HL-60 (cell line): ENCODE results near the gene ARF1.

ENCODE experiments used
- DNase-seq, 2 experiments: peaks; one replicate each; pipeline ENCODE4 v3.0.0-alpha.2; 2010 to 2020; ENCODE audit warnings: low read depth in 1 of 2, low spot score in 1 of 2
- H3K27ac ChIP-seq: fragments of 250-450 bp; sonication (Bioruptor Pico); replicated peaks from 2 replicates; pipeline ENCODE4 v1.5.1; 2020; ENCODE audit warnings: mild to moderate bottlenecking, moderate library complexity
- H3K27me3 ChIP-seq: fragments of 250-450 bp; sonication (Bioruptor Pico); 2 replicates; pipeline ENCODE4 v1.5.1; 2021; ENCODE audit warnings: mild to moderate bottlenecking, moderate library complexity; ENCODE audit not compliant: insufficient read depth, poor library complexity, severe bottlenecking
- H3K4me3 ChIP-seq: replicated peaks from 2 replicates; pipeline ENCODE4 v1.5.1; 2011; ENCODE audit warnings: mild to moderate bottlenecking, control low read depth, low read length; ENCODE audit not compliant: insufficient read depth
- GABPA ChIP-seq: IDR thresholded peaks from 2 replicates; pipeline ENCODE4 v1.6.1; 2012; ENCODE audit warnings: low read depth
- POLR2AphosphoS5 ChIP-seq: IDR thresholded peaks from 2 replicates; pipeline ENCODE4 v1.6.1; 2012; ENCODE audit warnings: low read depth
- SPI1 ChIP-seq: IDR thresholded peaks from 2 replicates; pipeline ENCODE4 v1.6.1; 2012; ENCODE audit warnings: low read depth, mild to moderate bottlenecking, borderline replicate concordance
- TF ChIP-seq, protein P1 (sequence below): IDR thresholded peaks from one replicate; pipeline ENCODE4 v1.5.1; 2011; ENCODE audit warnings: low read length, control low read depth, inconsistent platforms; ENCODE audit not compliant: insufficient read depth
- TF ChIP-seq, protein P2 (sequence below): IDR thresholded peaks from 2 replicates; pipeline ENCODE4 v1.6.1; 2012; ENCODE audit warnings: low read depth; ENCODE audit not compliant: insufficient replicate concordance

The ARF1 gene

DNA sequence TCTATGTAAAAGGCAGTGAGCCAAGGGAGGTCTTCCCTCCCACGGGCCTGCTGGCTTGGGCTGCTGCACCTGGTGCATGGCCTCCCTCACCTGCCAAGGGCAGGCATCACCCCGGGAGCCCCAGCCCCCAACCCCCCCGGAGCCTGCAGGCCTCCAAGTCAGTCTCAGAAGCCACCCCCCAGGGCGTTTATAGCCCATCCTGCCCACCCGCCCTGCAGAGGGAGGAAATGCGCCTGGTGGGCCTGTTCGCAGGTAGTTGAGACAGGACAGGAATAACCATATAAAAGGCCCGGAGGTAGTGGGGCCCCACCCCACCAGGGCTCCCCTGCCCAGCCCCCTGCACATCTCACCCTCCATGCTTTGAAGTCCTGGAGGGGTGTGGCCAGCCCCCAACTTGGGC, 18.2 kb upstream of the ARF1 start:
- DNase-seq = no peak
- H3K27ac ChIP-seq = no peak overlapping the region
- peaks cover 23% of the 10 kb centered on the region for H3K27me3 ChIP-seq
- H3K4me3 ChIP-seq = no peak overlapping the region
- TF ChIP-seq GABPA (no peak), POLR2AphosphoS5 (no peak), SPI1 (no peak)
- TF ChIP-seq, protein P1, sequence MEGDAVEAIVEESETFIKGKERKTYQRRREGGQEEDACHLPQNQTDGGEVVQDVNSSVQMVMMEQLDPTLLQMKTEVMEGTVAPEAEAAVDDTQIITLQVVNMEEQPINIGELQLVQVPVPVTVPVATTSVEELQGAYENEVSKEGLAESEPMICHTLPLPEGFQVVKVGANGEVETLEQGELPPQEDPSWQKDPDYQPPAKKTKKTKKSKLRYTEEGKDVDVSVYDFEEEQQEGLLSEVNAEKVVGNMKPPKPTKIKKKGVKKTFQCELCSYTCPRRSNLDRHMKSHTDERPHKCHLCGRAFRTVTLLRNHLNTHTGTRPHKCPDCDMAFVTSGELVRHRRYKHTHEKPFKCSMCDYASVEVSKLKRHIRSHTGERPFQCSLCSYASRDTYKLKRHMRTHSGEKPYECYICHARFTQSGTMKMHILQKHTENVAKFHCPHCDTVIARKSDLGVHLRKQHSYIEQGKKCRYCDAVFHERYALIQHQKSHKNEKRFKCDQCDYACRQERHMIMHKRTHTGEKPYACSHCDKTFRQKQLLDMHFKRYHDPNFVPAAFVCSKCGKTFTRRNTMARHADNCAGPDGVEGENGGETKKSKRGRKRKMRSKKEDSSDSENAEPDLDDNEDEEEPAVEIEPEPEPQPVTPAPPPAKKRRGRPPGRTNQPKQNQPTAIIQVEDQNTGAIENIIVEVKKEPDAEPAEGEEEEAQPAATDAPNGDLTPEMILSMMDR = no peak
- TF ChIP-seq, protein P2, sequence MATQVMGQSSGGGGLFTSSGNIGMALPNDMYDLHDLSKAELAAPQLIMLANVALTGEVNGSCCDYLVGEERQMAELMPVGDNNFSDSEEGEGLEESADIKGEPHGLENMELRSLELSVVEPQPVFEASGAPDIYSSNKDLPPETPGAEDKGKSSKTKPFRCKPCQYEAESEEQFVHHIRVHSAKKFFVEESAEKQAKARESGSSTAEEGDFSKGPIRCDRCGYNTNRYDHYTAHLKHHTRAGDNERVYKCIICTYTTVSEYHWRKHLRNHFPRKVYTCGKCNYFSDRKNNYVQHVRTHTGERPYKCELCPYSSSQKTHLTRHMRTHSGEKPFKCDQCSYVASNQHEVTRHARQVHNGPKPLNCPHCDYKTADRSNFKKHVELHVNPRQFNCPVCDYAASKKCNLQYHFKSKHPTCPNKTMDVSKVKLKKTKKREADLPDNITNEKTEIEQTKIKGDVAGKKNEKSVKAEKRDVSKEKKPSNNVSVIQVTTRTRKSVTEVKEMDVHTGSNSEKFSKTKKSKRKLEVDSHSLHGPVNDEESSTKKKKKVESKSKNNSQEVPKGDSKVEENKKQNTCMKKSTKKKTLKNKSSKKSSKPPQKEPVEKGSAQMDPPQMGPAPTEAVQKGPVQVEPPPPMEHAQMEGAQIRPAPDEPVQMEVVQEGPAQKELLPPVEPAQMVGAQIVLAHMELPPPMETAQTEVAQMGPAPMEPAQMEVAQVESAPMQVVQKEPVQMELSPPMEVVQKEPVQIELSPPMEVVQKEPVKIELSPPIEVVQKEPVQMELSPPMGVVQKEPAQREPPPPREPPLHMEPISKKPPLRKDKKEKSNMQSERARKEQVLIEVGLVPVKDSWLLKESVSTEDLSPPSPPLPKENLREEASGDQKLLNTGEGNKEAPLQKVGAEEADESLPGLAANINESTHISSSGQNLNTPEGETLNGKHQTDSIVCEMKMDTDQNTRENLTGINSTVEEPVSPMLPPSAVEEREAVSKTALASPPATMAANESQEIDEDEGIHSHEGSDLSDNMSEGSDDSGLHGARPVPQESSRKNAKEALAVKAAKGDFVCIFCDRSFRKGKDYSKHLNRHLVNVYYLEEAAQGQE = no peak

DNA sequence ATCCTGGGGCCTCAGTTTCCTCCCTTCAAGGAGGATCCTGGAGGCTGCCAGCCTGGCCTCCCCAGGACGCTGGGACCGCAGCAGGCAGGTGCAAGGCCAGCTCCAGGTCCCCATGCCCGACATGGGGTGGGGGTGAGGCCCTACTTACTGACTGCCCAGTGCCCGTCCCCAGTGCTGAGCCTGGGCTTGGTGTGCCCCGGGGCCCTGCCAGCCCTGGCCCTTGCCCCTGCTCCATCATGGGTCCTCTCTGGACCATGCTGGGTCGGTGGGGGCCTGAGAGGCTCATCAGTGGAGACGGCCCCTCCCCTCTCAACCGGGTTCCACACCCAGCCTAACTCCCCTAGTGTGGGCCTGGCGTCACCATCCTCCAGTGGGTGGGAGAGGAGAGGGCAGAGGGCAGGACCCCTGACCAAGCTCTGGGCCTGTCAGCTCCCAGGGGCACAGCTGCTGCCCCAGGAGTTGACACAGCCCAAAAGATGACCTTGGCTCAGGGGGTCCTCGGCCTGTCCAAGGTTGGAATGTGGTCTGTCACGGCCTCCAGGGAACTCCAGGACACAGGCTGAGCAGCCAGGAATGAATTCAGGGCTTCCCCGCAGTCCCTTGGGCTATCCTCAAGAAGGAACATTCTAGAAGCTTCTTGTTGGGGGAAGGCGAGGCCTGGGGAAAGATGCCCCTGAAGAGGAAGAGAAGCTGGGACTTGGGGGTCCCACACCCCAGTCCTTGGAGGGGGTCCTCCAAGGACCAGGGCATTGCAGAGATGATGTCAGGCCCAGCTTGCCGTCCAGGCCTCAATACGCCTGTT, 17.6 kb upstream of the ARF1 start:
- Histone ChIP-seq H3K4me3 (no peak overlapping the region), H3K27ac (no peak overlapping the region), H3K27me3 (peaks cover 17% of the 10 kb centered on the region)
- TF ChIP-seq SPI1 = no peak
- TF ChIP-seq POLR2AphosphoS5 = no peak
- no peak for TF ChIP-seq GABPA
- TF ChIP-seq, protein P1 = no peak
- TF ChIP-seq, protein P2 = no peak
- no peak for DNase-seq

DNA sequence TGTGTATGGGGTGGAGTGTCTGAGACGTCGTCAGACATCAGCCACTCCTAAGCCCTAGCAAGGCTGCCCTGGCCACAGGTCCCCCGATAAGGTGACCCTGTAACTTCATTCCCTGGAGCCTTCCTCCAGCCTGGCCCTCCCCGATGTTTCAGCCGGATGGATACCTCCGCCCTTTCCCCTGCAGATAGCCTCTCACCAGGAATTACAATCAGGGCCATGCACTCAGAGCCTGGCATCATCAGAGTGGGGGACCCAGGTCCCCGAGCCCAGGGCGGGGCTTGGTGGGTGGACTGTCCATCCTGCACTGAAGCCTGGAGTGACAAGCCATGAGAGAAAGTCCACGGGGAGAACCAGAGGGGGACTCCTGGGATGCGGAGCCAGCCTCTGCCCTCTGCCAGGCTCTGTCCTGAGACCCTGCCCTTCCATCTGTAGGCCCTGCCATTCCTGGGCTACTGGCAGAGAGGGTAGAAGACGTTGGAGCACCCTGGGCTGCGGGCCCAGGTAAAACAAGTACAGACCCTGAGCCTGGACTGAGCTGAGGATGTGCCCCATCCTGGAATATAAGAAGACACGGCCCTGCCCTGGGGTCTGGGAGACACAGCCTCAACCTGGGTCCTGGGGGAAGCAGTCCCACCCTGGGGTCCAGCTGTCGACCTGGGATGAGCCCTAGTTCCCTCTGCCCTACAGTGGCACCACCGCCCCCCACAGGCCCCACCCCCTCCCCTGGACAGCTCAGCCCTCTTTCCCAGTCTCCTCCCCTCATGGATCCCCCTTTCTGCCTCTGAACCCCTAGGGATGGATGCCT, 16.8 kb upstream of the ARF1 start:
- DNase-seq = no peak
- Histone ChIP-seq H3K4me3 (no peak overlapping the region), H3K27me3 (peaks cover 9% of the 10 kb centered on the region), H3K27ac (no peak overlapping the region)
- TF ChIP-seq SPI1 = no peak
- TF ChIP-seq, protein P2 = no peak
- TF ChIP-seq GABPA = no peak
- TF ChIP-seq, protein P1 = no peak
- no peak for TF ChIP-seq POLR2AphosphoS5
